ENCODE measurements around the gene PCDH18.
"Not testable (repeated sequence)": the region's sequence is repeated elsewhere in the genome, so short reads cannot be mapped to it uniquely, and the experiment has no call there.

Gene PCDH18

DNA sequence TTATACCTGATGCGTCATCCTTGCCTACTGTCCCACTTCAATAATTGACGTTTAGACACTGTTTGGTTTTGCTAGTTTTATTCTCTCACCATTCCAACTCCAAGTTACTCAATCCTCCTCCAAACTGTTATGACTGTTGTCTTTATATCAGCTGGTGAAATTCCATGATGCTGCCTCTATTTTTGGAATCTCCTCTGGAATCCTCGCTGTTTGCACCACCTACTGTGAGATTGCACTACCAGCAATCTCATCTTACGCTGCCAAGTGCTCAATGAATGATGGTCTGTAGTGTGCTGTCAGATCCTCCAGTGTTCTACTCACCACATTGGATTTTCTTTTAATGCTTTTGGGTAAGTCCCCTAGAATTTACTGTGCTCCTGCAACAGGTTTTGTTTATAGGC lies 13.2 kb upstream of the PCDH18 start:
- H3K27ac ChIP-seq, result no peak overlapping the region
- no peak for TF ChIP-seq ZFX (IDR thresholded peaks at IDR 0.05)
- TF ChIP-seq, protein P1, sequence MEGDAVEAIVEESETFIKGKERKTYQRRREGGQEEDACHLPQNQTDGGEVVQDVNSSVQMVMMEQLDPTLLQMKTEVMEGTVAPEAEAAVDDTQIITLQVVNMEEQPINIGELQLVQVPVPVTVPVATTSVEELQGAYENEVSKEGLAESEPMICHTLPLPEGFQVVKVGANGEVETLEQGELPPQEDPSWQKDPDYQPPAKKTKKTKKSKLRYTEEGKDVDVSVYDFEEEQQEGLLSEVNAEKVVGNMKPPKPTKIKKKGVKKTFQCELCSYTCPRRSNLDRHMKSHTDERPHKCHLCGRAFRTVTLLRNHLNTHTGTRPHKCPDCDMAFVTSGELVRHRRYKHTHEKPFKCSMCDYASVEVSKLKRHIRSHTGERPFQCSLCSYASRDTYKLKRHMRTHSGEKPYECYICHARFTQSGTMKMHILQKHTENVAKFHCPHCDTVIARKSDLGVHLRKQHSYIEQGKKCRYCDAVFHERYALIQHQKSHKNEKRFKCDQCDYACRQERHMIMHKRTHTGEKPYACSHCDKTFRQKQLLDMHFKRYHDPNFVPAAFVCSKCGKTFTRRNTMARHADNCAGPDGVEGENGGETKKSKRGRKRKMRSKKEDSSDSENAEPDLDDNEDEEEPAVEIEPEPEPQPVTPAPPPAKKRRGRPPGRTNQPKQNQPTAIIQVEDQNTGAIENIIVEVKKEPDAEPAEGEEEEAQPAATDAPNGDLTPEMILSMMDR (conservative IDR thresholded peaks at IDR 0.05), result no peak

DNA sequence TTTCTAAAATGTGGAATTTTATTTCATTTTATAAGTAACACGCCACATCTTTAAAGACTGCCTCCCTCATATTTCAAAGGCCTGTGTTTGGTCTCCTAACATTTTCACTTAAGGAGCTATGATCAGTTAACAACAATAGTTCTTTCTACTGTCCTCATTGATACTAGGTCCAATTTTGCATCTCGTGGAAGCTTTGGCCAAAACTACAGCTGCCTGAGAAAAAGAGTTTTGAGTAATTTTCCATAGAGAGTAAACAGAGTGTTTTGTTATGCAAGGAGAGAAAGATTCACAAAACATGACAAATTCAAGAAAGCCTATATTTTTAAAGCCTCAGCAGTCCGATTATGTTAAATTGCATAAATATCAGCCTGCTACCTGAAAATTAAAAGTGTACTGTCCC lies 11.4 kb upstream of the PCDH18 start:
- TF ChIP-seq, protein P1 (conservative IDR thresholded peaks at IDR 0.05), result no peak
- no peak for TF ChIP-seq ZFX (IDR thresholded peaks at IDR 0.05)
- H3K27ac ChIP-seq, result no peak overlapping the region

DNA sequence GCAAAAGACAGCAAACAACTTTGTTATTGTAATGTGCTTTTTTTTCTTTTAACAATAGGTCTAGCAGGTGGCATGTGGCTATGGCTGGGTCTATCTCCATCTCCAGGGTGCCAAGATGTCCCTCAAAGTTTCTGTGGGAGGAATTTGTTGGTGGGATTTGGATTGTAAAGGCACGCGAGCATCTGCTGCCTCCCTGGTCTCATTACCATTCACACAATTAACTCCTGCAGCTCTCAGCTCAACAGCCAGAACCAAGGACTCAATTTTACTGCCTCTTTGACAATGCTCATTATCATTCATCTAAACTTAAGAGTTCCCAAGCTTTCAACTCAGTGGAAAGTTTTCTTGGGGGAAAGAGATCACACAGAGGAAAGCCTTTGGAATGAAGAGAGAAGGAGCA lies 10.9 kb upstream of the PCDH18 start:
- TF ChIP-seq ZFX (IDR thresholded peaks at IDR 0.05), result no peak
- TF ChIP-seq, protein P1 (conservative IDR thresholded peaks at IDR 0.05), result no peak
- no peak overlapping the region for H3K27ac ChIP-seq

DNA sequence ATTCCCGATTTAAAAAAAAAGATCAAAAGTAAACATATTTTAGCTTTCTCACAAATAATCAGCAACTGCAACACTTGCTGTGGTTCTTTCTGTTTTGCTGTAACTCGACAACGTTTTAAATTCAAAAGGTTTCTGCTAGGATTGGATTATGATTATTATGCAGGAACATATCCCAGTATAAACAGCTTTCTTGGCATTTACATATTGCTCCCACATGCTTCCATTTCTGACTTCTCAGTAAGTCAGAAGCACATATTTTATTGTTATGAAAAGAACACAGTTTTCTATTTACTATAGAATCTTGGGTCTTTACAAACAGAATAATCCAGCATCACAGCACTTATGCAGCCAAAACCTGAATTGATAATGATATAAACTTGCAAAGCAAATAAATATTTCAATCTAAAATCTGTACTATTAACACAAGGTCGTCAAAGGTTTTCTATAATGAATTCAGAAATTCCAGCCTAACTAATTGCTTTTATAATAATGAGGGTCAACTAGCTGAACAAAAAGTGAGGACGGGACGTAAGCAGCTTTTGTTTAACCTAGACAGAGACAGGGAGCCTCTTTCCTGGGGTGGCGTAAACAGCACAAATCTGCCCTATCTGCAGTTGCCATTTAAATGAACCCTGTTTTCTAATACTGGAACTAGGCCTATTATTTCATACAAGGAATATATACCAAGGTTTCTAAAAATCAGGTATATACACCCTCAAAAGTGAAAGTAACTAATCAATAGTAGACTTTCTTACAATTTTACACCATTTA lies 9.8 kb upstream of the PCDH18 start:
- no peak for TF ChIP-seq ZFX (IDR thresholded peaks at IDR 0.05)
- TF ChIP-seq, protein P1 (conservative IDR thresholded peaks at IDR 0.05), result no peak
- H3K27ac ChIP-seq, result no peak overlapping the region

DNA sequence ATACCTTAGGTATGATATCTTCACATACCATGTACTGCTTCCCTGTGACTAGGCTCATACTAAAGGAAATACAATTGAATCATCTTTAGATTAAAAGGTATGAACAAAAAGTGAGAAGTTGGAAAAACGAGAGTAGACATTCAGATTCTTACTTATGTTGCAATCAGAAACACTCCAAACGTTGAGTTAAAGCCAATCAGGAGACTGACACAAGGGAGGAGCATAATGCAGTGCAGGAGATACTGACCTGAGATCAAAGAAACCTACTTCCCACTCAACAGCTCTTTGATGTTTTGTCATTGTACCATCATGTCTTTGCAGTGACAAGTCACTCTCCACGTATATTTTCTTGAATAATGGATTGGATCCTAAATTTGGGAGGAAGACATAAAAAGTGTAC lies 8.9 kb upstream of the PCDH18 start:
- TF ChIP-seq, protein P1 (conservative IDR thresholded peaks at IDR 0.05), result no peak
- no peak for TF ChIP-seq ZFX (IDR thresholded peaks at IDR 0.05)

DNA sequence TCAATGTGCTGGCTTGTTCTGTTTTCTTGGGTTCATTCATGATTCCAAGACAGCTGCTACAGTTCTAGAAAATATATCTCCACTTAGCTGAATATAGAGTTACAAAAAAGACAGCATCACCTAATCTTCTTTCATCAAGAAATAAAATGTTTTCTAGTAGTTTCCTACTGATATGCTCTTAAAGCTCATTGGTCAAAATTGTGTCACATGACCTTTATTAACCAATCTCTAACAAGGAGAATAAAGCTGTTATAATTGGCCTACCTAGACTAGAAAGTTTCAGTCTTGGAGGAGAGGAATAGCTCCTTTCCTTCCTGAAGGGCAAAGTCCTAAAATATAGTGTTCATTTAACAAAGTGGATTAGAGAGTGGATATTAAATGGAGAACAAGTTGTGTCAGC lies 8.1 kb upstream of the PCDH18 start:
- TF ChIP-seq ZFX (IDR thresholded peaks at IDR 0.05), result no peak
- TF ChIP-seq, protein P1 (conservative IDR thresholded peaks at IDR 0.05), result no peak

More for the DNA sequence above, 8.9 kb upstream of the PCDH18 start:
- no peak overlapping the region for H3K27ac ChIP-seq

DNA sequence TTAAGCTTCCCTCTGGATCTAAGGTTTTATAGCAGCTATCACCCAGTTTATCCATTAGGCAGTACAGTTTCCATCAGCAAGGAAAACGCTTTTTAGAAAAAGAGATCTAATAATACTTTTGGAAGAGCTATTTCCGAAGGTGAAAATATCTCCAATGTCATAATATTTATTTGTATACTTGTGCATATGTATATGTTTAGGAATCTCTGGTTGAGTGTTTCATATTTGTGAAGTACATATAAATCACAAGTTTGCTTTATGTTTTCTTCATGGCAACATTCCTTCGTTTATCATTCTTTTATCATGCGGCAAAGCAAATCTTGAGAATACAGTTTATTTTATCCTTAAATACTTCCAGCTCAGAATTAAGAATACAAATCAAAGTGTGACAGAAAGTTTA lies 6.2 kb upstream of the PCDH18 start:
- TF ChIP-seq, protein P1 (conservative IDR thresholded peaks at IDR 0.05), result no peak
- no peak for TF ChIP-seq ZFX (IDR thresholded peaks at IDR 0.05)
- H3K27ac ChIP-seq, result no peak overlapping the region

More for the DNA sequence above, 8.1 kb upstream of the PCDH18 start:
- H3K27ac ChIP-seq, result no peak overlapping the region

DNA sequence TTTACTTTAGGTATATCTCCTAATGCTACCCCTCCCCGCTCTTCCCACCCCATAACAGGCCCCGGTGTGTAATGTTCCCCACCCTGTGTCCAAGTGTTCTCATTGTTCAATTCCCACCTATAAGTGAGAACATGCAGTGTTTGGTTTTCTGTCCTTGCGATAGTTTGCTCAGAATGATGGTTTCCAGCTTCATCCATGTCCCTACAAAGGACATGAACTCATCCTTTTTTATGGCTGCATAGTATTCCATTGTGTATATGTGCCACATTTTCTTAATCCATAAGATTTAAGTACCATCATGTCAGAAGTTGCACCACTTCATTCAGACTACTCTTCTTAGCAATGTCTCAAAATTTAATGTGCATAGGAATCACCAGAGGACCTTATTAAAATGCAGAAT lies 5.5 kb upstream of the PCDH18 start:
- H3K27ac ChIP-seq, result not testable (repeated sequence)
